Measurements from ENCODE around the gene CATSPER2.
"Not testable (repeated sequence)": the region's sequence is repeated elsewhere in the genome, so short reads cannot be mapped to it uniquely, and the experiment has no call there.

CATSPER2 gene

GRCh38 chr15:43648649-43649429 lies at the start of gene CATSPER2:
Gene CATSPER2, minus strand, starts transcription at chr15:43648844. Its CDS starts 783 bp downstream, at chr15:43648061.
- H3K27ac ChIP-seq = no peak within 1 kb of the TSS
- TF ChIP-seq, protein P1, sequence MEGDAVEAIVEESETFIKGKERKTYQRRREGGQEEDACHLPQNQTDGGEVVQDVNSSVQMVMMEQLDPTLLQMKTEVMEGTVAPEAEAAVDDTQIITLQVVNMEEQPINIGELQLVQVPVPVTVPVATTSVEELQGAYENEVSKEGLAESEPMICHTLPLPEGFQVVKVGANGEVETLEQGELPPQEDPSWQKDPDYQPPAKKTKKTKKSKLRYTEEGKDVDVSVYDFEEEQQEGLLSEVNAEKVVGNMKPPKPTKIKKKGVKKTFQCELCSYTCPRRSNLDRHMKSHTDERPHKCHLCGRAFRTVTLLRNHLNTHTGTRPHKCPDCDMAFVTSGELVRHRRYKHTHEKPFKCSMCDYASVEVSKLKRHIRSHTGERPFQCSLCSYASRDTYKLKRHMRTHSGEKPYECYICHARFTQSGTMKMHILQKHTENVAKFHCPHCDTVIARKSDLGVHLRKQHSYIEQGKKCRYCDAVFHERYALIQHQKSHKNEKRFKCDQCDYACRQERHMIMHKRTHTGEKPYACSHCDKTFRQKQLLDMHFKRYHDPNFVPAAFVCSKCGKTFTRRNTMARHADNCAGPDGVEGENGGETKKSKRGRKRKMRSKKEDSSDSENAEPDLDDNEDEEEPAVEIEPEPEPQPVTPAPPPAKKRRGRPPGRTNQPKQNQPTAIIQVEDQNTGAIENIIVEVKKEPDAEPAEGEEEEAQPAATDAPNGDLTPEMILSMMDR (IDR thresholded peaks at IDR 0.05) = no peak
- no peak for TF ChIP-seq ZFX (IDR thresholded peaks at IDR 0.05; ENCODE audit: borderline replicate concordance)

GRCh38 chr15:43693148-43694022 lies 44.7 kb upstream of the CATSPER2 start, which contains the start of gene CKMT1A:
Gene CKMT1A, plus strand, starts transcription at chr15:43693859. Its CDS starts 192 bp downstream, at chr15:43694051.
- H3K27ac ChIP-seq = not testable (repeated sequence)

GRCh38 chr15:43692679-43693078 lies 44.0 kb upstream of the CATSPER2 start:
- H3K27ac ChIP-seq = not testable (repeated sequence)

DNA sequence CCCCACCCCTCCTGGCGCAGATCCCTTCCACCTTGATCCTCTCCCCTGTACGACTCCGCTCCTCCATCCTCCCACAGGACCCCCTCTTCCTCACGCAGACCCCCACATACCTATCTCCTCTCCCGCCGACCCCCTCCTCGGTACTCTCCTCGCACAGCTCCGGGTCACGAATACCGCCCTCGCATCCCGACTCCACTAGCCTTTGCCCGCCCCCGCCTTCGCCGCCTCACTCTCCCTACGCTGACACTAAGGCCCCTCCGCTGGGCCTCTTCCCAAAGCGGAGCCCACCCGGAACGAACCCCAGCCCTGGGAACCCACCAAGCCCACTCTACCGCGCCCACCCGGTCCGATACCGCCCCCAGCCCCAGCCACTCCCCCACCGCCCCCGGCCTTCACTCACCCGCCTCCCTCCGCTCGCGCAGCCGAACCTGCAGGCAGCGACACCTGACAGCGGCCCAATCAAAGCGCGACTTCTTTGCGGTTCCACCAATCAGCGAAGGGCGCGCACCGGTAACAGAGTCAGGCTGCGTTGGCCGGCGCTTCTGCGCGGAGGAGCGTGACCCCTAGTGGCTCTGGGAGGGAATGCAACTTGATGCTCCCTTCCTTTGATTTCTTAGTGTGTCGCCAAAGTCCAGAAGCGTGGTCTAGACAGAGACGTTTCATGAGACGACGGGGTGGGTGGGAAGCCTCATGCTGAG lies 41.1 kb upstream of the CATSPER2 start:
- not testable (repeated sequence) for H3K27ac ChIP-seq

DNA sequence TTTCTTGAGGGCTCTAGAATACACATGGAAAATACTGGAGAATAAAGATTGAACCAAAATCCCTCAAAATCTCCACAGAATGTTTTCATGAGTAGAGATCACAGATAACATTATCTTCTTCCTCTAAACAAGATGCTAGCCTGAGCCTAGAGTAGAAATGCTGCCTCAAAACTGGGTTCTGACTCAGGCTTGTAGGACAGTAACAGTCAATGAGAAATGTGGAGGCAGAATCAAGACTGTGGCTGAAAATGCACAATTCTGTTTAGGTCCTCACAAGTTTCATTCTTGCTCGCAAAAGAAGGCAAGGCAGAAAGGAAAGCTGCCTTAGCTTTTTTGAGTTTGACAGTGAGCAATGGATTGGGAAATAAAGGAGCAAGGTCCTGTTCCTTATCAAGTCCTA lies 25.5 kb upstream of the CATSPER2 start:
- not testable (repeated sequence) for H3K27ac ChIP-seq

- not testable (repeated sequence) for H3K27ac ChIP-seq
Measured at GRCh38 chr15:43666177-43666576, 17.5 kb upstream of the CATSPER2 start.

- H3K27ac ChIP-seq = not testable (repeated sequence)
Measured at GRCh38 chr15:43663333-43663732, 14.7 kb upstream of the CATSPER2 start.

GRCh38 chr15:43662293-43662692 lies 13.6 kb upstream of the CATSPER2 start:
- not testable (repeated sequence) for H3K27ac ChIP-seq

DNA sequence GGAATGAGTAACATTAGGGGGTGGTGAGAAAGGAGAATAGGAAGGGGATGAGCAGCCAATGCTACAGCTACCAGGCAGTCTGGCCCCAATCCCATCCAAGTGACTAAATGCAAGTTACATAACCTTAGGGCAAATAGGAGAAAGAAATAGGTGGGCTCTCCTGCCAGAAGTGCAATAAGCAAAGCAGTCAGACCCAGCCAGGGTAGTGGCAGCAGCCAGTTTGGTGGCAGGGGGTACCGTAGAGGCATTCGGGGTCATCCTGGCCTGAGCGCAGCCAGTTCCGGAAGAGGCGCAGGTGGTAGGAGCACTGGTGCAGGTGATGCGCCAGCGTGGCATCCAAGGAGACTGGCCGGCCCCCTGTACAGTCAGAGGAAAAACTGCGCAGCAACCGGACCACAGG lies 11.1 kb upstream of the CATSPER2 start:
- not testable (repeated sequence) for H3K27ac ChIP-seq

DNA sequence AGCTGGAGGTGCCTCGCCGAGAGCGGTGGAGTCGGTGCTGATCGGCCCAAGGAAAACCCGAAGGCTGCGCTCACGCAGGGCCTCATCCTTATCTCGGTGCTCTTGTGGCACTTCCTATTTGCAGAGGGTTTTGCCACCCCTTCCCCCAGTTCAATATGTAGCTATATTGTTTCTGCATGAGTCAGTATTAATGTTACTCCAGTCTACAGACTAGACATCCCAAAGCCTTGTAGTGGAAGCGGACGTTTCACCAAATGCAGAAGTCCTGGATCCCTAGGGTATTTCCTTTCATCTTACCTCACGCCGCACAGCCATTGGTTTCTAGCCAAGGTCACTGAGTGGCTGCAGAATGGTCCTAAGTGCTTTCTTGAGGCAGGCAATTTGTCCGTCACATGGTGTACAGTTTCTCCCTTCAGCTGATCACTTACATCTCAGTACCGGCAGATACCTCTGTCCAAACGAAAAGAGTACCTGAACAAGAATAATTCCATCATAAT lies 834 bp upstream of the CATSPER2 start:
- not testable (repeated sequence) for H3K27ac ChIP-seq

- H3K27ac ChIP-seq = not testable (repeated sequence)
Measured at GRCh38 chr15:43638464-43639204, 10.0 kb downstream of the CATSPER2 start.

GRCh38 chr15:43626937-43627336 lies 21.7 kb downstream of the CATSPER2 start:
- H3K27ac ChIP-seq = not testable (repeated sequence)

DNA sequence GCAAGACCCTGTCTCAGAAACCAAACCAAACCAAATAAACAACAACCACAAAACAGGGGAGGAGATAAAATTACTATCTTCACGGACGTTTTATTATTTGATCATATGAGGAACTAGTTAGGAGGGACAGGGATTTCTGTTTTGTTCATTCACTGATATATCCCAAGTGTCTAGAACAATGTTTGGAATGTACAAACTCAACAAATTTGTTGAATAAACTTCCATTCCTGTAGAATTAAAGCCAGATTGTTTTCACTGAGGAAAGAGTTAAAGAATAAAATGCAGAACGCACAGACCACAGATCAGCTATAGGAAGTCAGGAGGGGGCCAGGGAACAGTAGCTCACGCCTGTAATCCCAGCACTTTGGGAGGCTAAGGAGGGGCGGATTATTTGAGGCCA lies 23.5 kb downstream of the CATSPER2 start:
- no peak for TF ChIP-seq ZFX (IDR thresholded peaks at IDR 0.05; ENCODE audit: borderline replicate concordance)
- TF ChIP-seq, protein P1 (IDR thresholded peaks at IDR 0.05) = no peak
- H3K27ac ChIP-seq = no peak overlapping the region

DNA sequence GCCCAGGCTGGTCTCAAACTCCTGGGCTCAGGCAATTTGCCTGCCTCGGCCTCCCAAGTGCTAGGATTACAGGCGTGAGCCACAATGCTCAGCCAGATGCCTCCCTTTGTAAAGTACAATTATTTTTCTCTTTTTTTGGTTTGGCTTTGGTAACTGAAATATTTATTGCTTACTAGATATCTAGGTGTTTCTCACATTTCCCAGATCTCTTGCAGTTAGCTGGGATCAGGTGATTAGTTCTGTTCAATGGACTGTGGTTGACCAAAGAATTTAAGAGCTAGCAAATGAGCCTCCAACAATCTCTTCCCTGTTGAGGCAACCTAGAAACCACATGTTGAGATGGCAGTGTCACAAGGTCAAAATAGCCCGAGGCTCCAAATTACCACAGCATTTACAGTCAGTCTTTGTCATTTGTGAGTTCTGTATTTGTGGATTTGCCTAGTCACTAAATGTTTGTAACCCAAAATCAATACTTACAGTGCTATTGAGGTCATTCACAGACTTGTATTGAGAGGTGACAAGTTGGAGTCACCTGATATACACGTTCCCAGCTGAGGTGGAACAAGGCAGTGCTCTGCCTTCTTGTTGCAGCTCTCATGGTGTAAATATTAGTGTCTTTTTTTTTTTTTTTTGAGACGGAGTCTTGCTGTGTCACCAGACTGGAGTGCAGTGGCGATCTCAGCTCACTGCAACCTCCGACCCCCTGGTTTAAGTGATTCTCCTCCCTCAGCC lies 26.4 kb downstream of the CATSPER2 start:
- H3K27ac ChIP-seq = not testable (repeated sequence)

DNA sequence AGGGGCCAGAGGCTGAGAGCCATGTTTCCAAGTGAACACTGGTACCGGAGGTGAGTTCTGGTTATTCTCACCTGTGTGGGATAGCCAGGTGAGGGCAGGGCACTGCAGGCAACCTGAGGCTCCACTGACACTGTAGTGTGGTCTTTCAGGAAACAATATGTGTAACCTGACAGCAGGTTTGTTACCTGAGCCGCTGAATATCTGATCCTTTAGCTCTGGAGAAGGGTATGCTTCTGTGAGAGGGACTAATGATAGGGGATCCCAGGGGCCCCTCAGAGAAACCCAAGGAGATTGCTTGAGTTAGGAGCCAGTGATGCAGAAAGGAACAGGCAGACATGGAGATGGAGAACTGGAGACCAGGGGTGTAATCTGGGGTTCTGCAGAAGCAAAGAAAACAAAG lies 29.9 kb downstream of the CATSPER2 start, which contains the start of gene STRC:
Gene STRC, minus strand, starts transcription at position 101 of the 400 bp plus-strand sequence. Its CDS starts 78 bp downstream, at position 23.
- not testable (repeated sequence) for H3K27ac ChIP-seq

DNA sequence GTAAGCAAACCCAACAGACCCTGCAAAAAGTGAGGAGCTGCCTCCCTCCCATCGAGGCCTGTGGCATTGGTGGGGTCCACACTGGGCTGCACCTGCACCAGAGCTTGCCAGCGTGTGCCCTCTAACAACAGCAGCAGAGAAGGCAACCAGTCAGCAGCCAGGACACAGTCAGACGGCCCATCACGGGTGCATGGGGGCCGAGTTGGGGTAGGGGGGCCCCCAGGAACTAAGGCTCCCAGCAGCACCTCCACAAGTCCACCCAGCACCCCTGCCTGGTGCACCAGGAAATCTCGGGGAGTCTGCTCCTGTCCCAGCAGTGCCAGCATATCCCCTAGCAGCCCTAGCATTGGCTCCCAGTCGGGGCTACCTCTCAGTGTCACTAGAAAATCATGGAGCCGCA lies 30.9 kb downstream of the CATSPER2 start:
- H3K27ac ChIP-seq = not testable (repeated sequence)

- H3K27ac ChIP-seq = not testable (repeated sequence)
Measured at GRCh38 chr15:43602233-43602632, 46.4 kb downstream of the CATSPER2 start.
